ENCODE results near the gene VAMP7. TPM values are rescaled to one million over a fixed set of nuclear protein-coding genes. Genes with fewer than 3 reads are reported as not detected.
A peak's percentile ranks its signal among the peaks of the same experiment; 100 is the strongest.

Gene VAMP7
- total and polyA plus RNA-seq, 10 donors: 15.2 to 53.2 (median 33.1) TPM

DNA sequence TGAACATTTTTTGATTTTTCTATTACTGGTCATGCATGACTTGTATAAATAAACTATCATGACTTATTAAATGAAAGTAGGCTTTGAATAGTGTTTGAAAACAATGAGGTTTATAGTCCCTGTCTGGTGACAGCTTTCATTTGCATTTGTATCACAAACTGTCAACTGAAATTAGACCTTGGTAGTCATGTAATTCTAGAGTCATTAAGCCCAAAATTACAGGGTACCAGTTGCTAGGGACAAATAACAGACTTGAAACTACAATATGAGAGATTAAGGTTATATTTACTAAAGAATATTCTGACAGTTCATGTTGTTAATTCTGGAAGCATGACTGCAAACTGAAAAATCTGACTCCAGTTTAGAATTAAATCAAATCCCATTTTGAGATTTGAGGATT, 9.2 kb upstream of the VAMP7 start:
- DNase-seq: no peak
- H3K27ac ChIP-seq: no peak overlapping the region
- no peak for TF ChIP-seq POLR2A (IDR thresholded peaks at IDR 0.05)
- TF ChIP-seq, protein P1, sequence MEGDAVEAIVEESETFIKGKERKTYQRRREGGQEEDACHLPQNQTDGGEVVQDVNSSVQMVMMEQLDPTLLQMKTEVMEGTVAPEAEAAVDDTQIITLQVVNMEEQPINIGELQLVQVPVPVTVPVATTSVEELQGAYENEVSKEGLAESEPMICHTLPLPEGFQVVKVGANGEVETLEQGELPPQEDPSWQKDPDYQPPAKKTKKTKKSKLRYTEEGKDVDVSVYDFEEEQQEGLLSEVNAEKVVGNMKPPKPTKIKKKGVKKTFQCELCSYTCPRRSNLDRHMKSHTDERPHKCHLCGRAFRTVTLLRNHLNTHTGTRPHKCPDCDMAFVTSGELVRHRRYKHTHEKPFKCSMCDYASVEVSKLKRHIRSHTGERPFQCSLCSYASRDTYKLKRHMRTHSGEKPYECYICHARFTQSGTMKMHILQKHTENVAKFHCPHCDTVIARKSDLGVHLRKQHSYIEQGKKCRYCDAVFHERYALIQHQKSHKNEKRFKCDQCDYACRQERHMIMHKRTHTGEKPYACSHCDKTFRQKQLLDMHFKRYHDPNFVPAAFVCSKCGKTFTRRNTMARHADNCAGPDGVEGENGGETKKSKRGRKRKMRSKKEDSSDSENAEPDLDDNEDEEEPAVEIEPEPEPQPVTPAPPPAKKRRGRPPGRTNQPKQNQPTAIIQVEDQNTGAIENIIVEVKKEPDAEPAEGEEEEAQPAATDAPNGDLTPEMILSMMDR (IDR thresholded peaks at IDR 0.05 in 8 of 11, conservative IDR thresholded peaks at IDR 0.05 in 3 of 11): no peak
- H3K36me3 ChIP-seq: no peaks in the 10 kb centered on the region
- H3K9me3 ChIP-seq: peaks cover 0 to 21% (median 12%) of the 10 kb centered on the region in 8 donors
- no peak overlapping the region for H3K4me3 ChIP-seq
- no peaks in the 10 kb centered on the region for H3K4me1 ChIP-seq
- peaks cover 0 to 20% (median 6%) of the 10 kb centered on the region in 7 donors for H3K27me3 ChIP-seq (replicated peaks in 1 of 7)
- intact Hi-C loops (cut with DNase I; ENCODE audit: low total_unique reads): no loop called here

DNA sequence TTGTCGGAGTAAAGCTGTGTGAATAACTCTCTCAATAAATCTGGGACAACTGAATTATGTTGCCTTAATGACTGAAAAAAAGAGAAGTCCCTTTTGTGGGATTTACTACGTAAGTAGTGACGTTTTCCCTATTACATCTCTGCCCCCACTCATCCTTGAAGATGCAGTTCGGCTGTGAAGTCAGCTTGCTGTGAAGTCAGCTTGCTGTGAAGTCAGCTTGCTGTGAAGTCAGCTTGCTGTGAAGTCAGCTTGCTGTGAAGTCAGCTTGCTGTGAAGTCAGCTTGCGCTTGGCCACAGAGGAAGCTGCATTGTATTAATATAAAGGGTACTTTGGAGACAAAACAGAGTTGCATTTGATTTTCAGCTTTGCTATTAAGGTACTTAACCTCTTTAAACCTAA, 8.0 kb upstream of the VAMP7 start:
- peaks cover 0 to 8% (median 3%) of the 10 kb centered on the region in 8 donors for H3K9me3 ChIP-seq
- H3K27me3 ChIP-seq (replicated peaks in 1 of 7): peaks cover 0 to 20% (median 6%) of the 10 kb centered on the region in 7 donors
- H3K4me1 ChIP-seq: no peaks in the 10 kb centered on the region
- H3K36me3 ChIP-seq: no peaks in the 10 kb centered on the region
- no peak for DNase-seq
- no peak overlapping the region for H3K27ac ChIP-seq
- WGBS, 5 donors: 61 to 77% (median 63%) methylated on average over 5 of the region's 5 CpGs
- TF ChIP-seq, protein P1 (IDR thresholded peaks at IDR 0.05 in 8 of 11, conservative IDR thresholded peaks at IDR 0.05 in 3 of 11): no peak
- TF ChIP-seq POLR2A (IDR thresholded peaks at IDR 0.05) (no peak), POLR2AphosphoS5 (IDR thresholded peaks at IDR 0.05) (no peak)
- no peak overlapping the region for H3K4me3 ChIP-seq
- intact Hi-C loops (cut with DNase I; ENCODE audit: low total_unique reads): no loop called here

DNA sequence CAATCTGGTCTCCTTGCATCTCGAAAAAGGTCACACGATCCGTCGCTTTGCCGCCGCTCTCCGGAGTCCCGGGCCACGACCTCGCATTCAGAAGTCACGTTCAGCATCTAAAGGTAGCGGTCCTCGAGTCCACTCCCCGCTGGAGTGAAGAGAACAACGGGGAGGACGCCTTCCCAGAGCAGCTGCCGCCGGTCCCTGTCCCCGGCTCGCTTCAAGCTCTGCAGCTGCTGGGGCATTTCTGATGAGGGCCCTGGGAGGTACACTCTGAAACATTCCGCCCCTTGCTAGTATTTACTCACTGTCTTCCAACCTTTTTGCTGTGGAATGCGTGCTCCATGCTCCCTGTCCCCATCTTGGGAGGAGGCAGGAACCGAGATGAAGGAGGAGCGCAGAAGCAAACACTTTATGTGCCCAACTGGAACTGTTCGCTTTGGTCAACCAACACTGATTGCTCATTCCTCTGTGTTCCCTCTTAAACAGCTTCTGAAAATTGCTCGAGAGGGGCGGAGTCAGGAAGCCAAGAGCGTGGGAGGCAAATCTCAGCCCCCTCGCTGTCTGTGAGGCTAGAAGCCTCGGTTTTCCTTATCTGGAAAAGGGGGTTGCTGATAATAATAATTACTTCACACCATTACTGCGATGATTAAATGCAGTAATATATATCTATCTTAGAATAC, 6.4 kb upstream of the VAMP7 start:
- TF ChIP-seq POLR2A (IDR thresholded peaks at IDR 0.05): no peak
- no peak for TF ChIP-seq POLR2AphosphoS5 (IDR thresholded peaks at IDR 0.05)
- TF ChIP-seq, protein P1 (IDR thresholded peaks at IDR 0.05 in 8 of 11, conservative IDR thresholded peaks at IDR 0.05 in 3 of 11): no peak

DNA sequence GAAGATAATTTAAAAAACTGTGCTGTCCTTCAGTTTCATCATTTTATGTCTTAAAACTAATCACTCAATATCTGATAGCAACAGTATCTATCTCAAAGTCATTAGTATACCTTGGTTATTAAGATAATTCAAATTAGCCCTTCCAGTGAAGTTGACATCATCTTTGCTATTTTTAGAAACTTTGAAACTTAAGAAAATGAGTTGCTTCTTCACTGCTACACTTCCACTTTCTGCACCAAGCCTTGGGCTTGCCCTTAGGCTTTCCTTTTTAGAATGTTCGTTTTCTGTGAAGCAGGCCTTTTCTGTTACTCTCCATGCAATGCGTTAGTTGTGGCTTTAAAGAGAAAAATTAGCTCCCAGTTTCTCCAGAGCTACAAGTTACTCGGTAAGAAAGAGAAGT, 4.4 kb upstream of the VAMP7 start:
- Histone ChIP-seq H3K4me3 (no peak overlapping the region), H3K27me3 (replicated peaks in 1 of 7) (peaks cover 0 to 20% (median 6%) of the 10 kb centered on the region in 7 donors), H3K36me3 (no peaks in the 10 kb centered on the region), H3K27ac (no peak overlapping the region), H3K4me1 (peaks cover 0 to 2% (median under 1%) of the 10 kb centered on the region in 6 donors), H3K9me3 (peaks cover 0 to 5% (median 0%) of the 10 kb centered on the region in 8 donors)
- TF ChIP-seq POLR2AphosphoS5 (IDR thresholded peaks at IDR 0.05) (no peak), POLR2A (IDR thresholded peaks at IDR 0.05) (no peak)
- TF ChIP-seq, protein P1 (IDR thresholded peaks at IDR 0.05 in 8 of 11, conservative IDR thresholded peaks at IDR 0.05 in 3 of 11): no peak
- DNase-seq: no peak
- intact Hi-C loops (cut with DNase I; ENCODE audit: low total_unique reads): no loop called here
- WGBS, 5 donors: 42 to 51% (median 47%) methylated on average over 3 of the region's 3 CpGs

More for the DNA sequence above, 6.4 kb upstream of the VAMP7 start:
- Histone ChIP-seq H3K27ac (no peak overlapping the region), H3K9me3 (no peaks in the 10 kb centered on the region), H3K4me1 (no peaks in the 10 kb centered on the region), H3K27me3 (replicated peaks in 1 of 7) (peaks cover 0 to 20% (median 6%) of the 10 kb centered on the region in 7 donors), H3K36me3 (no peaks in the 10 kb centered on the region), H3K4me3 (peak overlapping the region in 2 of 8 donors; percentile 3 to 37)
- DNase-seq: no peak
- 41 to 63% (median 44%) methylated on average over 25 to 31 of the region's 31 CpGs for WGBS, 5 donors
- intact Hi-C loops (cut with DNase I; ENCODE audit: low total_unique reads): no loop called here

Measured in spleen (tissue), 11 donors.